IMR-90 (cell line): ENCODE results near the gene RBBP4. TPM values are rescaled to one million over a fixed set of nuclear protein-coding genes. Genes with fewer than 3 reads are reported as not detected.

Experiments used
- ATAC-seq: fragments of 200-7000 bp; cut with Tn5 transposase; 2 replicates; pipeline ENCODE4 v1.9.1; 2020; ENCODE audit warnings: low read depth, mild to moderate bottlenecking, moderate library complexity
- BruUV-seq: library from RNA; stranded (reverse); fragments of 400-500 nt; replicated peaks from 2 replicates; lab custom pipeline; 2021; lab: Mats Ljungman, UMichigan
- CTCF ChIA-PET: fragments of 300-600 bp; formaldehyde crosslinking; extraction: SDS; loops from one replicate; lab custom pipeline; 2021; ENCODE audit warnings: antibody characterized with exemption; lab: Yijun Ruan, JAX
- POLR2A ChIA-PET: fragments of 300-600 bp; sonication (Branson Sonifier 250); formaldehyde crosslinking; loops from one replicate; lab custom pipeline; 2022; ENCODE audit warnings: antibody characterized with exemption; ENCODE audit not compliant: unreplicated experiment; lab: Charles Lee
- DNase-seq: peaks from one replicate; pipeline ENCODE4 v3.0.0; 2013
- H2AFZ ChIP-seq: replicated peaks from 2 replicates; pipeline ENCODE3; 2013; ENCODE audit warnings: low read length, mild to moderate bottlenecking; ENCODE audit not compliant: poor library complexity
- H2AK5ac ChIP-seq: 2 replicates; pipeline ENCODE4 v1.6.1; 2013; ENCODE audit warnings: low read depth, low read length, inconsistent platforms
- H2AK9ac ChIP-seq: replicated peaks from 2 replicates; pipeline ENCODE3; 2013; ENCODE audit warnings: mild to moderate bottlenecking, low read depth, low read length, moderate library complexity; ENCODE audit not compliant: poor library complexity
- H2BK120ac ChIP-seq: 2 replicates; pipeline ENCODE4 v1.6.1; 2013; ENCODE audit warnings: low read depth, low read length, inconsistent platforms
- H2BK15ac ChIP-seq: 3 replicates; pipeline ENCODE4 v1.6.1; 2013; ENCODE audit warnings: low read depth, low read length, inconsistent platforms
- H2BK20ac ChIP-seq: 2 replicates; pipeline ENCODE4 v1.6.1; 2013; ENCODE audit warnings: low read depth, mild to moderate bottlenecking, inconsistent platforms, low read length, moderate library complexity
- H2BK5ac ChIP-seq: 2 replicates; pipeline ENCODE4 v1.6.1; 2013; ENCODE audit warnings: mild to moderate bottlenecking, low read depth, low read length, inconsistent platforms; ENCODE audit not compliant: poor library complexity, severe bottlenecking
- H3K14ac ChIP-seq: replicated peaks from 2 replicates; pipeline ENCODE4 v1.6.1; 2013; ENCODE audit warnings: low read depth, low read length, inconsistent platforms
- H3K18ac ChIP-seq: 2 replicates; pipeline ENCODE4 v1.6.1; 2013; ENCODE audit warnings: low read depth, low read length, control low read depth
- H3K23ac ChIP-seq: 2 replicates; pipeline ENCODE4 v1.6.1; 2013; ENCODE audit warnings: low read depth, low read length, inconsistent platforms
- H3K27ac ChIP-seq: 2 replicates; pipeline ENCODE4 v1.5.1; 2013; ENCODE audit warnings: mild to moderate bottlenecking, control low read depth, low read length; ENCODE audit not compliant: insufficient read depth
- H3K27me3 ChIP-seq: 2 replicates; pipeline ENCODE4 v1.6.1; 2013; ENCODE audit warnings: low read length; ENCODE audit not compliant: control insufficient read depth, insufficient read depth
- H3K36me3 ChIP-seq: 2 replicates; pipeline ENCODE4 v1.6.1; 2013; ENCODE audit warnings: low read length, mixed read lengths; ENCODE audit not compliant: control insufficient read depth, insufficient read depth
- H3K4ac ChIP-seq: 2 replicates; pipeline ENCODE4 v1.6.1; 2013; ENCODE audit warnings: low read depth, low read length, inconsistent platforms
- H3K4me1 ChIP-seq: 2 replicates; pipeline ENCODE4 v1.6.1; 2013; ENCODE audit warnings: low read length, mixed read lengths; ENCODE audit not compliant: control insufficient read depth, insufficient read depth
- H3K4me2 ChIP-seq: 2 replicates; pipeline ENCODE4 v1.6.1; 2013; ENCODE audit warnings: low read depth, mild to moderate bottlenecking, control low read depth, low read length, moderate library complexity
- H3K4me3 ChIP-seq: 2 replicates; pipeline ENCODE4 v1.5.1; 2013; ENCODE audit warnings: low read depth, mild to moderate bottlenecking, control low read depth, low read length, moderate library complexity; ENCODE audit not compliant: insufficient read depth
- H3K56ac ChIP-seq: 2 replicates; pipeline ENCODE4 v1.6.1; 2013; ENCODE audit warnings: low read length, inconsistent platforms; ENCODE audit not compliant: insufficient read depth; ENCODE audit errors: extremely low read depth
- H3K79me1 ChIP-seq, 2 experiments: 2 replicates each; pipeline ENCODE4 v1.6.1; 2013; ENCODE audit warnings: low read length in 2 of 2, inconsistent platforms in 1 of 2, low read depth in 1 of 2
- H3K9ac ChIP-seq: 2 replicates; pipeline ENCODE4 v1.6.1; 2013; ENCODE audit warnings: low read depth, low read length, control low read depth
- H3K9me1 ChIP-seq: 2 replicates; pipeline ENCODE4 v1.6.1; 2013; ENCODE audit warnings: low read length, inconsistent platforms; ENCODE audit not compliant: insufficient read depth
- H3K9me3 ChIP-seq: 2 replicates; pipeline ENCODE4 v1.6.1; 2013; ENCODE audit warnings: low read length; ENCODE audit not compliant: control insufficient read depth, insufficient read depth
- H4K20me1 ChIP-seq: 2 replicates; pipeline ENCODE4 v1.6.1; 2013; ENCODE audit warnings: low read length, inconsistent platforms; ENCODE audit not compliant: insufficient read depth
- H4K5ac ChIP-seq: 2 replicates; pipeline ENCODE4 v1.6.1; 2013; ENCODE audit warnings: mild to moderate bottlenecking, low read depth, low read length, control low read depth
- H4K8ac ChIP-seq, 2 experiments: 2 replicates each; pipeline ENCODE4 v1.6.1; 2013; ENCODE audit warnings: low read depth in 2 of 2, low read length in 2 of 2, control low read depth in 1 of 2, inconsistent platforms in 1 of 2
- H4K91ac ChIP-seq: 2 replicates; pipeline ENCODE4 v1.6.1; 2013; ENCODE audit warnings: low read depth, low read length, inconsistent platforms; ENCODE audit not compliant: insufficient read depth
- MAFK ChIP-seq: IDR thresholded peaks from 2 replicates; pipeline ENCODE4 v1.6.1; 2012; ENCODE audit warnings: low read depth, low read length, improper control_type of control experiment
- MXI1 ChIP-seq: IDR thresholded peaks from 2 replicates; pipeline ENCODE4 v1.6.1; 2012; ENCODE audit warnings: low read depth, mild to moderate bottlenecking, low read length, moderate library complexity, borderline replicate concordance
- NFE2L2 ChIP-seq: fragments of 150-350 bp; IDR thresholded peaks from 2 replicates; pipeline ENCODE4 v1.6.1; 2016; ENCODE audit warnings: low read depth, mild to moderate bottlenecking, low read length
- RCOR1 ChIP-seq: IDR thresholded peaks from 2 replicates; pipeline ENCODE4 v1.6.1; 2012; ENCODE audit warnings: mild to moderate bottlenecking, low read length, improper control_type of control experiment; ENCODE audit not compliant: insufficient replicate concordance
- WGBS, 2 experiments: methylation state at CpG; one replicate each; pipeline versions ENCODE4 v1.1.5 to v1.1.7; 2013; ENCODE audit warnings: missing lambda C conversion rate in 2 of 2; ENCODE audit not compliant: insufficient read length in 1 of 2; ENCODE audit errors: extremely low coverage in 2 of 2; 5-methylcytosine and 5-hydroxymethylcytosine counted together
- dilution Hi-C: fragments of 300-500 bp; cut with HindIII; formaldehyde crosslinking; loops from one replicate; pipeline ENCODE4 v1.14.3; 2018; ENCODE audit warnings: low sequenced_read_pairs; ENCODE audit not compliant: unreplicated experiment
- in situ Hi-C: fragments of 300-500 bp; cut with MboI; formaldehyde crosslinking; loops from 3 replicates; pipeline ENCODE4 v1.14.3; 2019; ENCODE audit warnings: low sequenced_read_pairs, inconsistent platforms, mixed read lengths
- intact Hi-C: fragments of 100-400 bp; cut with micrococcal nuclease; formaldehyde crosslinking; loops from 2 replicates; pipeline ENCODE4 v1.10.0; 2022
- polyA plus RNA-seq, 3 experiments: library from polyadenylated mRNA; depleted of rRNA; stranded (reverse); fragments of >200 nt; gene quantifications; 2 replicates each; pipeline ENCODE4 v1.2.3, GENCODE V29; 2012; ENCODE audit warnings: low replicate concordance in 1 of 3
- total RNA-seq: library from RNA; depleted of rRNA; stranded (reverse); fragments of >200 nt; gene quantifications from 2 replicates; pipeline ENCODE4 v1.2.3, GENCODE V29; 2012
- TF ChIP-seq, protein P1 (sequence below): fragments of 150-350 bp; IDR thresholded peaks from 2 replicates; pipeline ENCODE4 v1.6.1; 2017; ENCODE audit warnings: mild to moderate bottlenecking, antibody characterized with exemption, low read length, low read depth

RBBP4 gene
- total and polyA plus RNA-seq, 2 of the 4 experiments (the other 2 are of a cell fraction) = 82.9 to 161 TPM

DNA sequence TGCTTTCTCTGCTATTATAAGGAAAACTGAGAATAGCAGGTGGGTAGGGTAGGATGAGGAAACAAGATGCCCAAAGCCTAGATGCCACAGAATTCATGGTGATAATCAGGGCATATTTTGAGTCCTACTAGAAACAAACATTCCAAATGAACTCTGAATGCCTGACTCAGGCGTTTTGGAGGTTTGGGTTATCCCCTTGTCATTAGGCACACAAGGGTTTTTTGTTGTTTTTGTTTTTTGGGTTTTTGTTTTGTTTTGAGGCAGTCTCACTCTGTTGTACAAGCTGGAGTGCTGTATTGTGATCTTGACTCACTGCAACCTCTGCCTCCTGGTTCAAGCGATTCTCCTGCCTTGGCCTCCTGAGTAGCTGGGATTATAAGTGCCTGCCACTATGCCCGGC is 32.4 kb downstream of the RBBP4 start:
- no TSS peak for BruUV-seq
- ChIA-PET POLR2A (no interaction called here), CTCF (no interaction called here)
- Histone ChIP-seq H4K5ac (no peak overlapping the region), H3K4me1 (peaks cover 11% of the 10 kb centered on the region), H2AFZ (no peak overlapping the region), H3K79me1 (peaks cover 12 to 46% of the 10 kb centered on the region in 2 experiments), H2AK9ac (no peak overlapping the region), H4K8ac (no peak overlapping the region), H4K20me1 (peaks cover 10% of the 10 kb centered on the region; the same call in 1 of the 2 replicates), H3K4ac (no peak overlapping the region), H3K14ac (no peak overlapping the region), H3K23ac (no peak overlapping the region; the same call in 1 of the 2 replicates), H2AK5ac (no peak overlapping the region), H2BK120ac (no peak overlapping the region), H2BK5ac (no peak overlapping the region), H3K9ac (no peak overlapping the region), H3K4me2 (no peak overlapping the region), H3K27ac (no peak overlapping the region; the same call in 1 of the 2 replicates), H2BK20ac (no peak overlapping the region), H3K56ac (no peak overlapping the region), H3K36me3 (peaks cover 33% of the 10 kb centered on the region), H3K9me3 (no peaks in the 10 kb centered on the region), H3K18ac (no peak overlapping the region), H3K4me3 (no peak overlapping the region), H2BK15ac (no peak overlapping the region), H4K91ac (no peak overlapping the region), H3K27me3 (no peaks in the 10 kb centered on the region), H3K9me1 (peaks cover 5% of the 10 kb centered on the region; the same call in 1 of the 2 replicates)
- no CpG with 5 or more reads among the region's 3 CpGs for WGBS, 2 experiments
- intact Hi-C loops (loop anchor here (5.0 kb wide), 1 partner anchor 159 kb away; no protein-coding TSS in a partner anchor), in situ Hi-C loops (no loop called here), dilution Hi-C loops (no loop called here)
- TF ChIP-seq, protein P1, sequence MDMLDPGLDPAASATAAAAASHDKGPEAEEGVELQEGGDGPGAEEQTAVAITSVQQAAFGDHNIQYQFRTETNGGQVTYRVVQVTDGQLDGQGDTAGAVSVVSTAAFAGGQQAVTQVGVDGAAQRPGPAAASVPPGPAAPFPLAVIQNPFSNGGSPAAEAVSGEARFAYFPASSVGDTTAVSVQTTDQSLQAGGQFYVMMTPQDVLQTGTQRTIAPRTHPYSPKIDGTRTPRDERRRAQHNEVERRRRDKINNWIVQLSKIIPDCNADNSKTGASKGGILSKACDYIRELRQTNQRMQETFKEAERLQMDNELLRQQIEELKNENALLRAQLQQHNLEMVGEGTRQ = no peak
- TF ChIP-seq RCOR1 (no peak), NFE2L2 (no peak), MAFK (no peak), MXI1 (no peak)
- no peak for ATAC-seq
- DNase-seq = no peak
